HCT116 (cell line): ENCODE measurements around the gene PCYT1A. TPM values are rescaled to one million over a fixed set of nuclear protein-coding genes. Genes with fewer than 3 reads are reported as not detected.
"Not testable (repeated sequence)": the region's sequence is repeated elsewhere in the genome, so short reads cannot be mapped to it uniquely, and the experiment has no call there.

Source experiments
- ATAC-seq: fragments of 200-7000 bp; cut with Tn5 transposase; 2 replicates; pipeline ENCODE4 v1.9.1; 2020; ENCODE audit warnings: mild to moderate bottlenecking, moderate library complexity
- BruUV-seq: library from RNA; stranded (reverse); fragments of 400-500 nt; replicated peaks from 2 replicates; lab custom pipeline; 2021; lab: Mats Ljungman, UMichigan
- CTCF ChIA-PET: fragments of 300-600 bp; sonication (Branson Sonifier 250); formaldehyde crosslinking; loops from one replicate; lab custom pipeline; 2021; ENCODE audit warnings: antibody characterized with exemption; lab: Charles Lee
- POLR2A ChIA-PET: fragments of 300-600, 350-600 bp; sonication (Branson Sonifier 250); formaldehyde crosslinking; loops from one replicate; lab custom pipeline; 2021; ENCODE audit warnings: antibody characterized with exemption; lab: Charles Lee
- RAD21 ChIA-PET, 2 experiments: fragments of 300-600 bp; sonication (Branson Sonifier 250); formaldehyde crosslinking; loops; one replicate each; lab custom pipeline; 2023; ENCODE audit warnings: low total read pairs in 2 of 2; ENCODE audit not compliant: uncharacterized antibody in 2 of 2, unreplicated experiment in 2 of 2, low non-redundant PET in 1 of 2; lab: Charles Lee
- DNase-seq: peaks from one replicate; pipeline ENCODE4 v3.0.0-alpha.2; 2010; ENCODE audit warnings: low read depth, low spot score
- H2AFZ ChIP-seq: fragments of 200-600 bp; shearing (Covaris generic), sonication (generic); 2 replicates; pipeline ENCODE4 v1.6.1; 2017; ENCODE audit warnings: low read depth, mixed run types, mixed read lengths, antibody characterized with exemption, low read length; ENCODE audit not compliant: poor library complexity, severe bottlenecking
- H3K27ac ChIP-seq: 2 replicates; pipeline ENCODE4 v1.5.1; 2012; ENCODE audit warnings: low read depth, low read length
- H3K27me3 ChIP-seq: fragments of 200-600 bp; sonication (generic); 2 replicates; pipeline ENCODE4 v1.6.1; 2016; ENCODE audit warnings: mixed run types, low read length, mixed read lengths; ENCODE audit not compliant: insufficient read depth
- H3K36me3 ChIP-seq, 2 experiments: fragments of 200-500 bp in 1 of 2; fragments of 200-600 bp in 1 of 2; sonication (Bioruptor generic) in 1 of 2; sonication (generic) in 1 of 2; 2 replicates each; pipeline versions ENCODE4 v1.5.1 to v1.6.1; 2014 to 2016; ENCODE audit warnings: low read length in 2 of 2, inconsistent platforms in 1 of 2, mixed read lengths in 1 of 2, mixed run types in 1 of 2; ENCODE audit not compliant: insufficient read depth in 2 of 2, control insufficient read depth in 1 of 2
- H3K4me1 ChIP-seq, 2 experiments: fragments of 200-600 bp in 1 of 2; sonication (generic) in 1 of 2; 2 replicates each; pipeline versions ENCODE4 v1.5.1 to v1.6.1; 2012 to 2017; ENCODE audit warnings: low read length in 2 of 2, inconsistent platforms in 1 of 2, mild to moderate bottlenecking in 1 of 2, mixed read lengths in 1 of 2, mixed run types in 1 of 2, moderate library complexity in 1 of 2; ENCODE audit not compliant: insufficient read depth in 2 of 2, control insufficient read depth in 1 of 2
- H3K4me2 ChIP-seq: fragments of 200-600 bp; sonication (generic); 2 replicates; pipeline ENCODE4 v1.6.1; 2017; ENCODE audit warnings: mixed run types, low read length, mixed read lengths
- H3K4me3 ChIP-seq, 2 experiments: fragments of 200-600 bp in 1 of 2; sonication (generic) in 1 of 2; replicated peaks in 1 of 2; 2 replicates each; pipeline ENCODE4 v1.5.1; 2011 to 2016; ENCODE audit warnings: low read length in 2 of 2, control low read depth in 1 of 2, low read depth in 1 of 2, mild to moderate bottlenecking in 1 of 2, mixed read lengths in 1 of 2, mixed run types in 1 of 2
- H3K79me2 ChIP-seq: fragments of 200-600 bp; sonication (generic); 2 replicates; pipeline ENCODE4 v1.6.1; 2017; ENCODE audit warnings: mild to moderate bottlenecking, mixed run types, low read length, moderate library complexity, mixed read lengths; ENCODE audit not compliant: insufficient read depth
- H3K9ac ChIP-seq: fragments of 200-600 bp; sonication (generic); 2 replicates; pipeline ENCODE4 v1.6.1; 2016; ENCODE audit warnings: low read length, mixed read lengths
- H3K9me2 ChIP-seq: fragments of 200-600 bp; sonication (generic), shearing (Covaris generic); 2 replicates; pipeline ENCODE4 v1.6.1; 2017; ENCODE audit warnings: mixed run types, mild to moderate bottlenecking, moderate library complexity; ENCODE audit not compliant: insufficient read depth
- H3K9me3 ChIP-seq, 2 experiments: fragments of 200-500 bp in 1 of 2; fragments of 200-600 bp in 1 of 2; sonication (Bioruptor generic) in 1 of 2; sonication (generic) in 1 of 2; 2 replicates each; pipeline ENCODE4 v1.6.1; 2014 to 2017; ENCODE audit warnings: low read length in 2 of 2, mixed read lengths in 2 of 2, inconsistent platforms in 1 of 2, low read depth in 1 of 2, mild to moderate bottlenecking in 1 of 2, mixed run types in 1 of 2, moderate library complexity in 1 of 2; ENCODE audit not compliant: control insufficient read depth in 1 of 2, insufficient read depth in 1 of 2
- H4K20me1 ChIP-seq: fragments of 200-600 bp; sonication (generic), shearing (Covaris generic); 2 replicates; pipeline ENCODE4 v1.6.1; 2017; ENCODE audit warnings: mixed run types, mild to moderate bottlenecking, moderate library complexity; ENCODE audit not compliant: insufficient read depth
- CBX3 ChIP-seq: IDR thresholded peaks from 2 replicates; pipeline ENCODE4 v1.6.1; 2012; ENCODE audit warnings: low read depth
- CEBPB ChIP-seq: IDR thresholded peaks from 2 replicates; pipeline ENCODE4 v1.6.1; 2012; ENCODE audit warnings: low read depth
- ELF1 ChIP-seq: IDR thresholded peaks from 2 replicates; pipeline ENCODE4 v1.6.1; 2012; ENCODE audit warnings: low read depth, borderline replicate concordance
- EZH2phosphoT487 ChIP-seq: fragments of 200-600 bp; IDR thresholded peaks from 2 replicates; pipeline ENCODE4 v1.6.1; 2018; ENCODE audit warnings: antibody characterized with exemption, borderline replicate concordance
- FOSL1 ChIP-seq: IDR thresholded peaks from 2 replicates; pipeline ENCODE4 v1.6.1; 2012; ENCODE audit warnings: low read depth
- JUND ChIP-seq: IDR thresholded peaks from 2 replicates; pipeline ENCODE4 v1.6.1; 2012
- MAX ChIP-seq: IDR thresholded peaks from 2 replicates; pipeline ENCODE4 v1.6.1; 2012
- POLR2A ChIP-seq: IDR thresholded peaks from 2 replicates; pipeline ENCODE4 v1.7.0; 2011; ENCODE audit warnings: borderline replicate concordance; ENCODE audit not compliant: insufficient read depth, insufficient read length; ENCODE audit errors: extremely low read depth
- POLR2AphosphoS5 ChIP-seq: IDR thresholded peaks from 2 replicates; pipeline ENCODE4 v1.6.1; 2011; ENCODE audit warnings: mild to moderate bottlenecking, low read depth, low read length, moderate library complexity
- RAD21 ChIP-seq: IDR thresholded peaks from 2 replicates; pipeline ENCODE4 v1.6.1; 2012; ENCODE audit warnings: low read depth, mild to moderate bottlenecking
- SP1 ChIP-seq: IDR thresholded peaks from 2 replicates; pipeline ENCODE4 v1.6.1; 2012; ENCODE audit warnings: low read depth
- TCF7L2 ChIP-seq: IDR thresholded peaks from 2 replicates; pipeline ENCODE4 v1.7.0; 2011; ENCODE audit warnings: borderline replicate concordance, inconsistent platforms; ENCODE audit not compliant: insufficient read depth, insufficient read length; ENCODE audit errors: extremely low read depth
- YY1 ChIP-seq: IDR thresholded peaks from 2 replicates; pipeline ENCODE4 v1.6.1; 2011; ENCODE audit warnings: low read length, low read depth, moderate library complexity, mild to moderate bottlenecking; ENCODE audit not compliant: insufficient replicate concordance; ENCODE audit errors: extremely low read depth
- ZFX ChIP-seq: fragments of 450-650 bp; IDR thresholded peaks from 2 replicates; pipeline ENCODE4 v1.6.1; 2017
- intact Hi-C: fragments of 100-400 bp; cut with micrococcal nuclease; formaldehyde crosslinking; loops from 2 replicates; pipeline ENCODE4 v1.10.0; 2022
- total RNA-seq: library from RNA; stranded (reverse); gene quantifications from one replicate; pipeline ENCODE4 v1.2.1, GENCODE V29; 2021; ENCODE audit not compliant: unreplicated experiment
- TF ChIP-seq, protein P1 (sequence below): IDR thresholded peaks from 2 replicates; pipeline ENCODE4 v1.6.1; 2012
- TF ChIP-seq, protein P2 (sequence below): IDR thresholded peaks from 2 replicates; pipeline ENCODE4 v1.6.1; 2012; ENCODE audit warnings: low read depth

PCYT1A gene
- total RNA-seq, 1 experiment from 2014 or later, result 32.1 TPM

DNA sequence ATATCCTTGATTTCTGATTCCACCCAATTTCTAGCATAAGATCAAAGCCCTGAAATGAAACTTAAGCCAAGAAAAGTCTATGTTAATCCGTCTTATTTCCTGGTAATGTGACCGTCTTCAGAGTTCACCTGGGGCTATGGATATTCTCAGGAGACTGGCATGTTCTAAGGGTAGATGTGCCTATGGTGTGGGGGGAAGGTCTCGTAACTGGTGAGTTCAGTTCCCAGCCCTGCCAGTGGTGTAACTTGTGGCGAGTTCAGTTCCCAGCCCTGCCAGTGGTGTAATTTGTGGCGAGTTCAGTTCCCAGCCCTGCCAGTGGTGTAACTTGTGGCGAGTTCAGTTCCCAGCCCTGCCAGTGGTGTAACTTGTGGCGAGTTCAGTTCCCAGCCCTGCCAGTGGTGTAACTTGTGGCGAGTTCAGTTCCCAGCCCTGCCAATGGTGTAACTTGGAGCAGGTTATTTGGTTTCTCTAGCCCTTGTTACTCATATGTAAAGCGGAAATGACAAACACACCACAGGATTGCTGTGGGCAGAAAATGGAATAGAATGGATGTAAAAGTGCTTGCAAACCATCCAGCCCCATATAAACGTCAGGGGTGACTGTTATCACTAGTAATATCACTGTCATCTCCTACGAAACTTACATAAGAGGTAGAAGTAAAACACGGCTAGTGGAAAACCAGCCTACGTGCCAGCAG lies 40.8 kb downstream of the PCYT1A start:
- TF ChIP-seq, protein P1, sequence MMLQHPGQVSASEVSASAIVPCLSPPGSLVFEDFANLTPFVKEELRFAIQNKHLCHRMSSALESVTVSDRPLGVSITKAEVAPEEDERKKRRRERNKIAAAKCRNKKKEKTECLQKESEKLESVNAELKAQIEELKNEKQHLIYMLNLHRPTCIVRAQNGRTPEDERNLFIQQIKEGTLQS, result no peak
- TF ChIP-seq ELF1 (no peak), EZH2phosphoT487 (no peak), TCF7L2 (no peak), CEBPB (no peak), FOSL1 (no peak), ZFX (no peak), CBX3 (no peak), POLR2AphosphoS5 (no peak), YY1 (no peak), SP1 (no peak), MAX (no peak), RAD21 (no peak), JUND (no peak), POLR2A (no peak)
- TF ChIP-seq, protein P2, sequence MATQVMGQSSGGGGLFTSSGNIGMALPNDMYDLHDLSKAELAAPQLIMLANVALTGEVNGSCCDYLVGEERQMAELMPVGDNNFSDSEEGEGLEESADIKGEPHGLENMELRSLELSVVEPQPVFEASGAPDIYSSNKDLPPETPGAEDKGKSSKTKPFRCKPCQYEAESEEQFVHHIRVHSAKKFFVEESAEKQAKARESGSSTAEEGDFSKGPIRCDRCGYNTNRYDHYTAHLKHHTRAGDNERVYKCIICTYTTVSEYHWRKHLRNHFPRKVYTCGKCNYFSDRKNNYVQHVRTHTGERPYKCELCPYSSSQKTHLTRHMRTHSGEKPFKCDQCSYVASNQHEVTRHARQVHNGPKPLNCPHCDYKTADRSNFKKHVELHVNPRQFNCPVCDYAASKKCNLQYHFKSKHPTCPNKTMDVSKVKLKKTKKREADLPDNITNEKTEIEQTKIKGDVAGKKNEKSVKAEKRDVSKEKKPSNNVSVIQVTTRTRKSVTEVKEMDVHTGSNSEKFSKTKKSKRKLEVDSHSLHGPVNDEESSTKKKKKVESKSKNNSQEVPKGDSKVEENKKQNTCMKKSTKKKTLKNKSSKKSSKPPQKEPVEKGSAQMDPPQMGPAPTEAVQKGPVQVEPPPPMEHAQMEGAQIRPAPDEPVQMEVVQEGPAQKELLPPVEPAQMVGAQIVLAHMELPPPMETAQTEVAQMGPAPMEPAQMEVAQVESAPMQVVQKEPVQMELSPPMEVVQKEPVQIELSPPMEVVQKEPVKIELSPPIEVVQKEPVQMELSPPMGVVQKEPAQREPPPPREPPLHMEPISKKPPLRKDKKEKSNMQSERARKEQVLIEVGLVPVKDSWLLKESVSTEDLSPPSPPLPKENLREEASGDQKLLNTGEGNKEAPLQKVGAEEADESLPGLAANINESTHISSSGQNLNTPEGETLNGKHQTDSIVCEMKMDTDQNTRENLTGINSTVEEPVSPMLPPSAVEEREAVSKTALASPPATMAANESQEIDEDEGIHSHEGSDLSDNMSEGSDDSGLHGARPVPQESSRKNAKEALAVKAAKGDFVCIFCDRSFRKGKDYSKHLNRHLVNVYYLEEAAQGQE, result no peak
- Histone ChIP-seq H3K27me3 (no peaks in the 10 kb centered on the region), H3K9me3 (no peaks in the 10 kb centered on the region), H3K9ac (no peak overlapping the region), H3K79me2 (peaks cover 5% of the 10 kb centered on the region; the same call in 1 of the 2 replicates), H3K4me2 (no peak overlapping the region), H3K36me3 (peaks cover 10 to 11% of the 10 kb centered on the region in 2 experiments; a peak in 3 of 4 replicates), H3K9me2 (no peaks in the 10 kb centered on the region), H2AFZ (no peak overlapping the region), H3K4me1 (no peaks in the 10 kb centered on the region), H4K20me1 (no peaks in the 10 kb centered on the region), H3K4me3 (no peak overlapping the region), H3K27ac (no peak overlapping the region)
- POLR2A ChIA-PET, result no interaction called here
- RAD21 ChIA-PET, result no interaction called here
- BruUV-seq, result no TSS peak
- intact Hi-C loops, result no loop called here
- DNase-seq (no peak), ATAC-seq (no peak)
- CTCF ChIA-PET, result no interaction called here

DNA sequence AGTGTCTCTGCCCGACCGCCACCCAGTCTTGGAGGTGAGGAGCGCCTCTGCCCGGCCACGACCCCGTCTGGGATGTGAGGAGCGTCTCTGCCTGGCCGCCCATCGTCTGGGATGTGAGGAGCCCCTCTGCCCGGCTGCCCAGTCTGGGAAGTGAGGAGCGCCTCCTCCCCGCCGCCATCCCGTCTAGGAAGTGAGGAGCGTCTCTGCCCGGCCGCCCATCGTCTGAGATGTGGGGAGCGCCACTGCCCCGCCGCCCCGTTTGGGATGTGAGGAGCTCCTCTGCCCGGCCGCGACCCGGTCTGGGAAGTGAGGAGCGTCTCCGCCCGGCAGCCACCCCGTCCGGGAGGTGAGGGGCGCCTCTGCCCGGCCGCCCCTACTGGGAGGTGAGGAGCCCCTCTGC lies 43.4 kb downstream of the PCYT1A start:
- ATAC-seq, H3K9me2 ChIP-seq, BruUV-seq, H3K79me2 ChIP-seq, H4K20me1 ChIP-seq, CTCF ChIA-PET, H3K4me1 ChIP-seq, H3K4me3 ChIP-seq, RAD21 ChIA-PET, H3K9ac ChIP-seq, H3K4me2 ChIP-seq, H2AFZ ChIP-seq, H3K9me3 ChIP-seq, POLR2A ChIA-PET, H3K27me3 ChIP-seq, intact Hi-C loops, H3K27ac ChIP-seq, DNase-seq: not testable (repeated sequence)
- peaks cover 14 to 18% of the 10 kb centered on the region in 2 experiments; a peak in 3 of 4 replicates for H3K36me3 ChIP-seq
